ENCODE data around the gene MACROH2A2.

GRCh38 chr10:70087616-70088307 is 35.1 kb downstream of the MACROH2A2 start:
- TF ChIP-seq POLR2AphosphoS5 (IDR thresholded peaks at IDR 0.05; ENCODE audit: low read depth, low read length) (no peak), SIN3A (IDR thresholded peaks at IDR 0.05; ENCODE audit: borderline replicate concordance, insufficient read depth, low read length) (no peak)

All from PFSK-1 (cell line).